ENCODE measurements around the gene ANKFN1. TPM values are rescaled to one million over a fixed set of nuclear protein-coding genes. Genes with fewer than 3 reads are reported as not detected.
"Not testable (repeated sequence)": the region's sequence is repeated elsewhere in the genome, so short reads cannot be mapped to it uniquely, and the experiment has no call there.

ANKFN1 gene
- total RNA-seq, 1 donor from 2014 or later = not detected

- no peak for ATAC-seq
- no peak for DNase-seq (ENCODE audit: missing footprints)
- intact Hi-C loops (cut with DNase I) = no loop called here
Observed at GRCh38 chr17:56392321-56392720, 239.0 kb downstream of the ANKFN1 start.

GRCh38 chr17:56393156-56393555 is 239.9 kb downstream of the ANKFN1 start:
- intact Hi-C loops (cut with DNase I) = no loop called here
- no peak for DNase-seq (ENCODE audit: missing footprints)
- ATAC-seq = no peak

DNA sequence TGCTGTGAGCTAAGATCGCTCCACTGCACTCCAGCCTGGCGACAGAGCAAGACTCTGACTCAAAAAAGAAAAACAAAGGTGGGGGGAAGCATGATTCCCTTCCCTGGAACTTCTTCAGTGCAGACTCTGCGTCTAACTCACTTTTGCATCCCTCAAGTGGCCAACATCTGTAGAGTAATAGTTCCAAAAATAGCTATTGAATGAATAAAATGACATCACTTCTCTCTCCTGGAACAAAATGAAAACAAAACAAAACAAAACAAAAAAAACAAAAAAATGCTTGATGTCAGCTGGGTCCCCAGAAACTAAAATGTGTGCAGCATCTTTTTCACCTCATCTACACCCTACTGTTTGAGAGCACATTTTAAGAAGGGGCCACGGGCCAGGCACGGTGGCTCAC is 242.5 kb downstream of the ANKFN1 start:
- intact Hi-C loops (cut with DNase I) = no loop called here
- DNase-seq (ENCODE audit: missing footprints) (no peak), ATAC-seq (no peak)

- ATAC-seq (no peak), DNase-seq (ENCODE audit: missing footprints) (no peak)
- intact Hi-C loops (cut with DNase I) = no loop called here
Observed at GRCh38 chr17:56407086-56407485, 253.8 kb downstream of the ANKFN1 start.

- intact Hi-C loops (cut with DNase I); DNase-seq (ENCODE audit: missing footprints); ATAC-seq: not testable (repeated sequence)
Observed at GRCh38 chr17:56412356-56412755, 259.1 kb downstream of the ANKFN1 start.

DNA sequence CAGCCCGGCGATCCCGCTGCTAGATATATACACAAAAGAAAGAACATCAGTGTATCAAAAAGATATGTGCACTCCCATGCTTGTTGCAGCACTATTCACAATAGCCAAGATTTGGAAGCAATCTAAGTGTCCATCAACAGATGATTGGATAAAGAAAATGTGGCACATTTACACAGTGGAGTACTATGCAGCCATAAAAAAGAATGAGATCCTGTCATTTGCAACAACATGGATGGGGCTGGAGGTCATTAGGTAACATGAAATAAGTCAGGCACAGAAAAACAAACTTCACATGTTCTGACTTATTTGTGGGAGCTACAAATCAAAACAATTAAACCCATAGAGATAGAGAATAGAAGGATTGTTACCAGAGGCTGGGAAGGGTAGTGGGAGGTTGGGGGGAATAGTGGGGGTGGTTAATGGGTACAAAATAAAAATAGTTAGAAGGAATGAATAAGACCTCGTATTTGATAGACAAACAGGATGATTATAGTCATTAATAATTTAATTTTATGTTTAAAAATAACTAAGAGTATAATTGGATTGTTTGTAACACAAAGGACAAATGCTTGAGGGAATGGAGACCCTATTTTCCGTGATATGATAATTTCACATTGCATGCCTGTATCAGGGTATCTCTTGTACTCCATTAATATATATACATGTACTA is 263.5 kb downstream of the ANKFN1 start:
- DNase-seq (ENCODE audit: missing footprints) = no peak
- intact Hi-C loops (cut with DNase I) = no loop called here
- no peak for ATAC-seq

GRCh38 chr17:56424005-56424404 is 270.7 kb downstream of the ANKFN1 start:
- DNase-seq (ENCODE audit: missing footprints) = no peak
- intact Hi-C loops (cut with DNase I) = no loop called here
- no peak for ATAC-seq

DNA sequence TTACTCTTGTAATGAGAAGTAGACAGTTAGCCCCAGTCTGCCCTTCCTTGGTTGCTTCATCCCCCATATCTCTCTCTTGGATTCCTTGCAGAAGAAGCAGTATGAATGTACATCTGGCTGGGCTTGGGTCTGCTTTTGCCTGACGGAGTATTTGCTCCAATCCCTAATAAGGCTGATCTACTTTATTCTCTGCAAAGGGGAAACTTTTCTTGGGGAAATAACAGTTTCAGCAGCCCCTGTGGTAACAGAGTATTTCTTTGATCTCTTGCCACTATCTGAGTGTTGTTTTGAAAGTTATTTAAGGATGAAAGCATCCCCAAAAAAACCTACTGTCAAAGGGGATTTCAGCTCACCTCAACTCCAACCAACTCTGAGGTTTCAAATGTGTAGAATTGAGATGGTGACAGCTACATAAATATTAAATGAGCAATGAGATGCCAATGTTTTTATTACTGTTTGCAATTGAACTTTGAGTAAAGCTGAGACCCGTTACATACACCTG is 271.3 kb downstream of the ANKFN1 start:
- ATAC-seq (no peak), DNase-seq (ENCODE audit: missing footprints) (no peak)
- intact Hi-C loops (cut with DNase I) = no loop called here

DNA sequence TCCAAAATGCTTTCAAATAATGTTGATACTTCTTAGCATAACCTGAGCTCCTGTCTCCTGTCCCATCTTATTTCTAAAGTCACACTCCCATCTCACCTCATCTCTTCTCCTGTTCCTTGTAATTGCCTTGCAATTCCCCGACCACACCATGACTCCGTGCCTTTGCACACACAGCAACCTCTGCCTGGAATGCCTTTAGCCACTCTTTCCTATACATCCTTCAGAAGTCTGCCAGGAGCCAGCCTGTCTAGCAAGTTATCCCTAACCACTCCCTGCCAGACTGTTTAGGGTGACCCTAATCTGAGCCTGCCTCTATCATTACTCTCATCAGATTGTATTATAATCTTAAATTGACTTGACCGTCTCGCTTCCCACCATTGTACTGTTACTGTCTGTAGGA is 272.2 kb downstream of the ANKFN1 start:
- intact Hi-C loops (cut with DNase I) = no loop called here
- ATAC-seq (no peak), DNase-seq (ENCODE audit: missing footprints) (no peak)

- DNase-seq (ENCODE audit: missing footprints) = no peak
- intact Hi-C loops (cut with DNase I) = no loop called here
- no peak for ATAC-seq
Observed at GRCh38 chr17:56426901-56427300, 273.6 kb downstream of the ANKFN1 start.

DNA sequence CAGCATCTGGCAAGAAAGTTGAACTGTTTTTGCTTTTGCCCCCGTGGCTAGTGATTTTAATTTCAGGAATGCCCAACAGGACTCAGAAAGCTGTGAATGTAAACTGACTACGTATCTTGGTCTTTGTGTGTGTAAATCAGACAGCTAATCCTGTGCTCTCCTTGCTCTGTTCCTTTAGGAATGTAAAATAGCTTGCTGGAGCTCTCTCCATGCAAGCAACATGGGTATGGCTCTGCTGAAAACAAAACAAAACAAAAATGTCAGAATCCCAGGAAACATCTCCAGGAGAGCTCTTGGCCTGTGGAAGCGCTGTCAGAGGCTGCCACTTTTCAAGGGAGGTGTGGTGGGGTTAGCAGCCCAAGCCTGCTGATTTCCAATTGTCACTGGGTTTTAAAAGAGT is 278.5 kb downstream of the ANKFN1 start:
- DNase-seq (ENCODE audit: missing footprints) (no peak), ATAC-seq (no peak)
- intact Hi-C loops (cut with DNase I) = no loop called here

GRCh38 chr17:56432443-56432842 is 279.2 kb downstream of the ANKFN1 start:
- no peak for ATAC-seq
- no peak for DNase-seq (ENCODE audit: missing footprints)
- intact Hi-C loops (cut with DNase I) = no loop called here

GRCh38 chr17:56434610-56435009 is 281.3 kb downstream of the ANKFN1 start:
- intact Hi-C loops (cut with DNase I) = no loop called here
- DNase-seq (ENCODE audit: missing footprints) = no peak
- no peak for ATAC-seq

GRCh38 chr17:56436142-56436541 is 282.9 kb downstream of the ANKFN1 start:
- DNase-seq (ENCODE audit: missing footprints) (no peak), ATAC-seq (no peak)
- intact Hi-C loops (cut with DNase I) = no loop called here

- DNase-seq (ENCODE audit: missing footprints) = no peak
- ATAC-seq = no peak
- intact Hi-C loops (cut with DNase I) = no loop called here
Observed at GRCh38 chr17:56440419-56440818, 287.1 kb downstream of the ANKFN1 start.

GRCh38 chr17:56441308-56441707 is 288.0 kb downstream of the ANKFN1 start:
- intact Hi-C loops (cut with DNase I) = no loop called here
- no peak for DNase-seq (ENCODE audit: missing footprints)

DNA sequence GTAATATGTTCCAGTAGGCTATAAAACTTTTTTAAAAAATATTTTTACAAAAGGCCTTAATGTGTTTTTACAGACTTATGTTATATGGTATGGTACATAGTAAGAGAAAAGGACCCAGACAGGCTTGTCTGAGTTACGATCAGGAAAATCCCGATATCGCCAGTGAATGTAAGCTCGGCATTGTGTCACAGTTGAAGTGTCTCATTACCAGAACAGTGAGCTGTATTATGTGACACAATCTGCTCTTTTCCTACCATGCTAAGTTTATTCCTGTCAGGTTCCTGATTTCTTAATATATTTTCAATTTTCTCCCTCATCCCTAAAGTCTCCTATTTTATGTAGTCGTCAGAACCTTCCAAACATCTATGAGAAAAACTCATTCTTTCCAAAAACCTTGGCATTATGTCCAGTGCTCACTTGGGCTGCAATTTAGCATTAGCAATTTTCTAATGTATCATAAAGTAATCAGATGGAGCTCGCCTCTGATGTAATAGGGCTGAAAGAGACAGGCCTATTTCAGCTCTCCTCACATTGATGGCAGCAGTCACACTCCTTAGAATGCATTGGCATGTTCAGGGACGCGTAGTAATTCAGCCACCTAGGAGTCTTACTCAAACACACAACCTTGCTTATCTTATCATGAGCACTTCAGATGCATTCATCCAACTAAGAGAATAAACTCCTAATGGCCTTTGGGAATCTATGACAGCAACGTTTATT is 292.6 kb downstream of the ANKFN1 start:
- ATAC-seq = no peak
- DNase-seq (ENCODE audit: missing footprints) = no peak
- intact Hi-C loops (cut with DNase I) = no loop called here

More at GRCh38 chr17:56441308-56441707, 288.0 kb downstream of the ANKFN1 start:
- no peak for ATAC-seq

DNA sequence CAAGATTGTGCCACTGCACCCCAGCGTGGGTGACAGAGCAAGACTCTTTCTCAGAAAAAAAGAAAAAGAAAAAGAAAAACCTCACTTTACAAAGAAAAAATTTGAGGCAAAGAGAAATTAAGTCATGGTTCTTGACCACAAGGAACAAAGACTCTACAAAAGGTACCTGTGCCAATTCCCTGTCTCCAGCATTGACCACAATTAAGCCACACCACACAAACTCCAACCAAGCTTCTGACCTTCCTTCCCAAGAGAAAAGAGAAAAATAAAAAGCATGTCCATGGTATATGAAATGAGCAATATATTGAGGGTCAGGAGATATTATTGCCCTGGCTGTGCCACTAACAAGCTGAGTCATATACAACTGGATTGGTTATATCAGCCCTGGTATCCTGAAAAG is 293.9 kb downstream of the ANKFN1 start:
- intact Hi-C loops (cut with DNase I) = no loop called here
- no peak for ATAC-seq
- DNase-seq (ENCODE audit: missing footprints) = no peak

DNA sequence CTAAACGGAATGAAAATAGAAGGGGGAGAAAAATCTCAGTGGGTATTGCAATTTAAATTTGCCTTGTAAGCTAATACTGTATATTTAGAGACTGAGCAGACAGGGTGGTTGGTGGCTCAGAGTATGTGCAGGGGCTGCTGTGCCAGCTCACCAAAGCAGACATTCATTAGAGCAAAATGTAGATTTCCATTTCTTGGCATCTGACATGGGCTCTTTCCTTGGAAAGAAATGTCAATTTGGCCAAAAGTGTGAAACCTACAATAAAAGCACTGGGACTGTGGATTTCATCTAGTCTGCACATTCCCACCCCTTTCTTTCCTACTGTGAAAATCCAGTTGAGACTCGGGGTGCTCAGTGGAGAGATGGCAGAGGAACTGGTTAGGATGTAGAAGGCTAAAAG is 295.1 kb downstream of the ANKFN1 start:
- ATAC-seq (no peak), DNase-seq (ENCODE audit: missing footprints) (no peak)
- intact Hi-C loops (cut with DNase I) = no loop called here

DNA sequence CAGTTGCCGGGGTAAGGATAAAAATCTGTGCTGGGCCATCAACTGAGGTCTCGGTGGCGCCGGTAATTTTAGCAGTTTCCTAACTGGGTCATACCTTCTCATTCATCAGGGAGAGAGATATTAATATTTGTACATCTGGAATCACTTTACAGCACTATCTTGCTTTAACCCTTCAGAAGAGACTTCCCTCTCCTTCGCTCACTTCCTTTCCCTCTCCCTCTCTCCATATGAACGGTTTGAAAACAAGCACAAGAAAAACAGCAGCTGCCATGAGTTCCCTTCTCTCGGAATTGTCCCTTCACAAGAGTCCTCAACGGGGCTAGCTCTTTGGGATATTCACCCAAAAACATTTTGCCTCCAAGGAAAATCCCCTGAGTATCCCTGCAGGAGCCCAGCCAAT is 295.9 kb downstream of the ANKFN1 start:
- intact Hi-C loops (cut with DNase I) = no loop called here
- ATAC-seq (no peak), DNase-seq (ENCODE audit: missing footprints) (no peak)
